ELF-1 (cell line): ENCODE data around the gene WDFY2.
A peak's percentile ranks its signal among the peaks of the same experiment; 100 is the strongest.

Experiments used
- DNase-seq: peaks from one replicate; pipeline ENCODE4 v3.0.0-alpha.2; 2016; ENCODE audit warnings: low read depth, low spot score

The WDFY2 gene

DNA sequence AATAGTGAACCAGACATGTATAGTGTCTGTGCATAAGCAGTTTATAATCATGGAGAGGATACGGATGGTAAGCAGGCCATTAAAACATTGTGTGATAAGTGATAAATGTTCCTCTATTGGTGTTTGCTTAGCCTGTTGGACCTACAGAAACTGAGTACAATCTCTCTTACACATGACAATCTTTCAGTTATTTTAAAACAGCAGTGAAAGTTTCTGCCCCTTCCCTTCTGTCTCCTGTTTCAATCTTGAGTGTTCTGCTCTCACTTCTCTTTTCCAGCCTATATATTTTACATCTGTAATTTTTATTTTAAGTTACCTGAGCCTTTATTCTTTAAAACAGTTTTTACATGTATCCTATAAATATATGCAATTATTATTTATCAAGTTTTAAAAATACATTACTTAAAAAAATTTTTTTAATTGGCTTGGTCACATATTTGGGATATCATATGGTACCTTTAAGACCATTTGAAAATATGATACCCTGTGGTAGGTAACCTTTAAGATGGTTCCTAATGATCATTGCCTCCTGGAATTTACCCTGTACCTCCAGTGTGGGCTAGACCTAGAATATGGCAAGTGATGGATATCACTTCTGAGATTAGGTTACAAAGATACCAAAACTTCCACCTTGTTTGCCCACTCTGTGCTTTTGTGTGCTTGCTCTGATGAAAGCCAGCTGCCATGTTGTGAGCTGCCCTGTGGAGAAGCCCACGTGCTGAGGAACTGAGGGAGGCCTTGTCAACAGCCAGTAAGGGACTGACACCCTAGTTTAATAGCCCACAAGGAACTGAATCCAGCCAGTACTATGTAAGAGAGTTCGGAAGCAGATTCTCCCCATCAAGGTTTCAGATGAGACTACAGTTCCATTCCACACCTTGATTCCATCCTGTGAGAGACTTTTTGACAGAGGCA lies 120.4 kb downstream of the WDFY2 start:
- DNase-seq: no peak

DNA sequence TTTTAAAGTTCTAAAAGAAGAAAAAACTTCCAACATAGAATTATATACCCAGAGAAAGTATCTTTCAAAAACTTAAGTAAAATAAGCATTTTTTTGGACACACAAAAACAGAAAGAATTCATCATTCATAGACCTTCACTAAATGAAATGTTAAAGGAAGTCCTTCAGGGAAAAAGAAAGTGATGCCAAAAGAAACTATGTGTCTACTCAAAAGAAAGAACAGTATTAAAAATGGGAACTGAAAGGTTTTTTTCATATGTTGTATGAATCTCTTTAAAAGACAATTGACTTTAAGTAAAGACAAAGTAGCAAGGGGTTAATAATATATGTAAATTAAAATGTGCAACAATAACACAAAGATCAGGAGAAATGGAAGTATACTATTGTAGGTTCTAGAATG lies 123.2 kb downstream of the WDFY2 start:
- DNase-seq: no peak

DNA sequence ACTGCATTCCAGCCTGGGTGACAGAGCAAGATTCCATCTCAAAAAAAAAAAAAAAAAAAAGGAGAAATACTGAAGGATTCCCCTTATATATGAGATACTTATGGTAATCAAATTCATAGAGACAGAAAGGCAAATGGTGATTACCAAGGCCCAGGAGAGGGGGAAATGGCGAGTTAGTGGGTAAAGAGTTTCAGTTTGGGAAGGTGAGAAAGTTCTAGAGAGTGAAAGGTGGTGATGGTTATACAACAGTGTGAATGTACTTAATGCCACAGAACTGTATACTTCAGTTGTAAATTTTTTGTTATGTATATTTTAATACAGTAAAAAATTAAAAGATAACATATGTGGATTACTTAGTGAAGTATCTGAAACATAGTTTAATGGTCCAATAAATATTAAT lies 129.5 kb downstream of the WDFY2 start:
- no peak for DNase-seq

DNA sequence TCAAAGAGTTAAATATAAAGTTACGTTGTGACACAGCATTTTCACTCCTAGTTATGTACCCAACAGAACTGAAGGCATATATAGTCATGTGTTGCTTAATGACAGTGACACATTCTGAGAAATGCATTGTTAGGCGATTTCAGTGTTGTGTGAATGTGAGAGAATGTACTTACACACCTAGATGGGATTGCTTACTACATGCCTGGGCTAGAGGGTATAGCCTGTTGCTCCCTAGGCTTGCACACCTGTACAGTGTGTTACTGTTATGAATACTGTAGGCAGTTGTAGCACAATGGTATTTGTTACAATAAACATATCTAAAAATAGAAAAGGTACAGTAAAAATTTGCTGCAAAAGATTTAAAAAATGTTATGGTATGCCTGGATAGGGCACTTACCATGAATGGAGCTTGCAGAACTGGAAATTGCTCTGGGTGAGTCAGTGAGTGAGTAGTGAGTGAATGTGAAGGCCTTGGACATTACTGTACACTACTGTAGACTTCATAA lies 130.5 kb downstream of the WDFY2 start:
- no peak for DNase-seq

DNA sequence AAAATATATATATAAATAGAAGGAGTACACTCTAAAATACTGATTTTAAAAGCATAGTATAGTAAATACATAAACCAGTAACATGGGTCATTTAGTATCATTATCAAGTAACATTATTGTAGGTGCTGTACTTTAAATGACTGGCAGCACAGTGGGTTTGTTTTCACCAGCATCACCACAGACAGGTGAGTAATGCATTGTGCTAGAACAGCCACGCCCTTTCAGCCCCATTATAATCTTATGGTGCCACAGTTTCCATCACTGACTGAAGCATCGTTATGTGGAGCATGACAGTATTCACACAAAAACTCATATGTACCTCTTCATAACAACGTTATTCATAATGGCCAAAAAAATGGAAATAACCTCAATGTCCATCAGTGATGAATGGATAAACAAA lies 131.4 kb downstream of the WDFY2 start:
- no peak for DNase-seq

DNA sequence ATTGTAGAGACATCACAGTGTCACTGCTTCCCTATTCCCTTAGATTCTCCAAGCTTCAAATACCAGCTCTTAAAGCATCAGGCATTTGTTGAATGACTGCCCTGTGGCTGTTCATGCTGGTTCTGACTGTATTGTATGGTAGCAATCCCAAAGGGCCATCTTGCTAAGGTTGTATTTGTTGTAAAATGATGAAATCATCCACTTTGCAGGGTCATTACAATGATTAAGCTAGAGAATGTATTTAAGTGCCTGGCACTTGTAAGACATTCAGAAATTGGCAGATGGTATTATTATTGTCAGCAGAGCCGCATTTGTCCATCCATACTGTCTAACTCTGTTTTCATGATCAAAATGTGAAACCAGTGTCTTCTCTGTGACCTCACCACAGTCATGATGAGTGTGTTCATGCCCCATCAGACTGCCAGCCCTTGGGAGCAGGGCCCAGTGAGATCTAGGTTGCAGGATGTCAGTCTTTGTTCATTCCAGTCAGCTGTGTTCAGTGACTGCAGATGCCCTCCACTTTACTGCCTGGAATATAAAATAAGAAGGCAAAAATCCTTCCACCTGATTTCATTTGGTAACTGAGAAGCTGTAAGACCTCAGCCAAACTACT lies 133.6 kb downstream of the WDFY2 start:
- no peak for DNase-seq

DNA sequence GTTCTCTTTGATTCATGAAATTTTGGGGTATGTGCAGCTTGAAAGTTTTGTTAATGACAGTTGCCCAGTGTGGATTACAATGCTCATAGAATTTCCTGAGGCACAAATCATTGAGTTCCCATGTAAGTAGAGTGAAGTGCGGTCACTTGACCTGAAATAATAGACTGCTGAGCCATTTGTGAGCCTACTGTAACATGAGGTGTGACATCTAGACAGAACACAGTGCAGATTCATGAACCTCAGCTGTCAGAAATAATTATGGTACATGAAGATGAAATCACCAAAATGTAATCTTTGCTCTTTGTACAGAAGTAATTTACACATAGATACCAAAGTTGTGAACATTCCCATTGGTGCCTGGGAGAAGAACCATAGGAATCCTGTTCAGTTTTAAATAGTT lies 135.1 kb downstream of the WDFY2 start:
- DNase-seq: no peak

DNA sequence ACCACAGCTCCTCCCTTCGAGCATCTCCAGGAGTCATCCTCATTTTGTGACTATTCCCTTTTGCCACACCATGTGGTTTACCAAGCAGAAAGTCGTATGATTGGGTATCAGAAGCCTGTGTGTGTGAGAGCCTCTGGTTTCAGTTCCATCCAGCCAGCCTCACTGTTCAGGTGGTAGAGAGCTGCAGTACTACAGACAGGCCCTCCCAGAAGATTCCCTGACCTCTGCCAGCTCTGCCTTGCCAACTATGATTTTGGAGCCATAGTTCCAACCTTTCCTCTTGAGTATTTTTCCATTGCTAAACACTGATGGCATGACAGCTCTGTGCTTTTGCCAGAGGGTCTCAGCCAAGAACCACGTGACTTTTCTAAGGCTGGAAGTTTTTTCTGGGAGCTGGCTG lies 137.2 kb downstream of the WDFY2 start:
- DNase-seq: no peak

DNA sequence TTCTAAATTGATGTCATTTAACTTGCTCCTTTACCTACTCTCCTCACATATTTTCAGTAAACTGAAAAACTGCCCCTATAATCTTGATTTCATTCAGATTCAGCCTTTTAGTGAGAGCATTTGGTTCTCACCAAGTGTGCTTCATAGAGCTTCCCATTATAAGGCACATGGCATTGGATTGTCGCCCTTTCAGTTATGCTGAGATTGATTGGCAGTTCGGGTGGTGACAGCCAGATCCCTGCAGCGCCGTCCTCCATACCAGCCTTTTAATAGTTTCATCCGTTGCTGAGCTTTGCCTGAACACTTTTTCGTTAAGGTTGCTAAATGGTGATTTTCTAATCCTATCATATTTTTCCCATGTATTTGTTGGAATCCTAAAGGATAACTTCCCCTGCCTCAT lies 139.3 kb downstream of the WDFY2 start:
- no peak for DNase-seq

DNA sequence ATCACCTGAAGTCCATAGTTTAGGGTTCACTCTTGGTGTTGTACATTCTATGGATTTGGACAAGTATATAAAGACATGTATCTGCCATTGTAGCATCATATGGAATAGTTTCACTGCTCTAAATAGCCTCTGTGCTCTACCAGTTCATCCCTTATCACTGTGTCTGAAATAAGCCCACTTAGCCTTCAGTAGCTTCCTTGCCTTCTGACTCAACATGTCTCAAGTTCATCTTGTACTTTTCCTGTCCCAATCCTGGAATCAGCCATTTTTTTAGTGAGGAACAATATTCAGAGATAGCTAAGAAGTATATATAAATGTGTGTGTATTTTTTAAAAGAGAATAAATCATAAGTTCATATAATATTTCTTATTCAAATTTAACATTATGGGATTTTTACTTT lies 140.5 kb downstream of the WDFY2 start:
- DNase-seq: no peak

DNA sequence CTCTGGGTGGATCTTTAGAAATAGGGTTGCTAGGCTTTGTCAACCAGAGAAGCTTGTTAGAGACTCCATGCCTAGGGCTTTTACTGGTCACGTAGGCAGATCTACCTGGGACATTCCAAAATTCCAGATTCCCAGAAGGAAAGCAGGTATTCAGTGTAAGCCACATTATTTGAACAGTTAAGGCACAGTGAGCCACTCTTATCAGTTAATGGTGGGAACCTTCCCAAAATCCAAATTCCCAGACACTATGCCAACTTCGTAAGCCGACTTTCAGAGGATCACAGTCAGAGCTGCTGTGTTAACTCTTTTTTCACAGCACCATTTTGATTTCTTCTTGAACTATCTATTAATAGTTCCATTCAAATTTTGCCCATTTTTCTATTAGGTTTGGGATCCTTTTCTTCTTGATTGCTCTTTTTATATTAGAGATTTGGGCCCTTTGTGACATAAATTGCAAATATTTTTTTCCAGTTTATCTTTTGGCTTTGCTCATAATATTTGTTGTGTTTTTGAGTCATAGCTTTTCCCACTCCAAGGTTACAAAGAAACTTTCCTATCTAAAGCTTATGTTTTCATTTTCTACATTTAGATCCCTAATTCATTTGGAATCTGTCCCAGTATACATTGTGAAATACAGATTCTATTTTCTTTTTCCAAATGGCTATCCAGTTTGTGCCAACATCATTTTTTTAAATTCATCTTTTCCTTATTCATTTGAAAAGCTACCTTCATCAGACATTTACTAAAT lies 142.4 kb downstream of the WDFY2 start:
- no peak for DNase-seq

DNA sequence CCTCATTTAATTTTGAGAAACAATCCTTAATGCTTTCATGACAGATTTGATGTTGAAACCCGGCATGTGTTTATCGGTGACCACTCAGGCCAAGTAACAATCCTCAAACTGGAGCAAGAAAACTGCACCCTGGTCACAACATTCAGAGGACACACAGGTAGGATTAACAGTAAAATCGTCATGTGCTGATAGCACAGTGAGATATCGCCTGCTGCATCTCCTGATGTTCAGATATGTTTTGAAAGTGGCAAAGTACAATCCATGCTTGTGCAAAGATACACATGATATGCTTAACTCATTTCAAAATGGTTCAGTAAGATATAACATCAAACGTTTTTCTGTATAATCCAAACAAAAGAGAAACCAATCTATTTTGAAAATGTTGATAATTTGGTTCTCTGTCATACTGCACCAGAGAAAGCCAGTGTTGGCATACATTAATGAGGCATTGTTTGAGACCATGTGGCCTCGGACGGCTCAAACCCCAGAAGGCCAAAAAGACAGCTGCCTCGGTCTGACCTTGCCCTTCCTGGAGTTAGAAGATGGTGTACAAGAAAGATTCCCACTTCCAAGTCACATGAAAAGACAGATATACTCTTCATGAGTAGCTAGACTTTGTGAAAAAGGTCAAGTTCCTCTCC lies 143.5 kb downstream of the WDFY2 start:
- no peak for DNase-seq

DNA sequence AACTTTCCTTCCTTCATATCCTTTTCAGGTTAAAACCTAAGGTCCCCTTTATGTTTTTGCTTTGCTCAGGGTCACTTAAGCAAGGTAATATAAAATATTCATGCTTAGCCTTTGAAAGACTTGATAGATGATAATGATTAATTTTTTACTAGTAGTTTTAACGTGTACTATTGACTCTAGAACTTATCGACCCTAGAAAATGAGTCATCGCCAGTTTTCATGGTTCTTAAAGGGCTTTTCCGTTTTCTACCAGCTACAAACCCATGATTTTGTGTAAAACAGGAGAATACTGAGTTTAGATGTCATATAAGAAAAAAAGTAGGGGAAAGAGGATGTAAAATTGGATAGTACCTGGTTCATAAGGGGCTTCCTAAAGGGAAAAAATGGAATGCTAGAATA lies 144.0 kb downstream of the WDFY2 start:
- DNase-seq: no peak

DNA sequence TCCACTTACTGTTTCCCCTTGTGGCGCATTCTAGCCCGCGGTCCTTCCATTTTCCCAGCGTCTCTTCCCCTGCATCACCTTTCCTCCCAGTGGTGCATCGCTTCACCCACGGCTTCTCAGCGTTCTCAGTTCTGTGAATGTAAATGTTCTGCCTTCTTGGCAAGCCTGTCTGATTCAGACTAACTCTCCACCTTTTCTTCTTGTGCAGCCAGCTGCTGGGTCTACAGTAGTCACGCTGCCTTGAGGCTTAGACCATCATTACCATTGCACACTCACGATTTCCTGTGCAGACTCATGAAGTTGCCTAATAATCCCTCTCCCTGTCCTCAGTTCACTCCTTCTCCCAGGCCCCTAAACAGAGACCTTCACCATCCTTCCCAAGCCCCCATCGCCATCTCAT lies 144.7 kb downstream of the WDFY2 start:
- no peak for DNase-seq

DNA sequence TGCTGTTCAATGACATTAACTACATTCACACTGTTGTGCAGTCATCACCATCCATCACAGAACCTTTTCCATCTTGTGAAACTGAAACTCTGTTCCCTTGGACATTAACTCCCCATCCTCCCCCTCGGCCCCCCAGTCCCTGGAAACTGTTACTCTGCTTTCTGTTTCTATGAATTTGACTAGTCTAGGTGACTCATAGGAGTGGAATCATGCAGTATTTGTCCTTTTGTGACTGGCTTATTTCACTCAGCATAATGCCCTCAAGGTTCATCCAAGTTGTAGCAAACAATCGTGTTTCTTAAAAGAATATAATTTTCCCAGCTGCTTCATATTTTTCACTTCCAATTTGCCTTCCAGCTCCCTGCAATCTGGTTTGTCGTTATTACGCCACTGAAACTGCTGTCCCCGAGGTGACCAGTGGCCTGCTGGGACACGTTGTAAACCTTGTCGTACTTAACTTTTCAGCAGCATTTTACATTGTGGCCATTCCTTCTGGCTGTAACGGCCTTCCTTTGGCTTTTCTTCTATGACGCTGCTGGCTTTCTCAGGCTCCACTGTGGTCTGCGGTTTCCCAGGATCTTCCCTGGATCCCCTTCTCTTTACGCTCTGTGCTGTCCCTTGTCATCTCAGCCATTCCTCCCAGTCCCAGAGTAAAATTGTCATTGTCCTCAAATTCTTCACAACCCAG lies 145.7 kb downstream of the WDFY2 start:
- DNase-seq: peak; percentile 39

DNA sequence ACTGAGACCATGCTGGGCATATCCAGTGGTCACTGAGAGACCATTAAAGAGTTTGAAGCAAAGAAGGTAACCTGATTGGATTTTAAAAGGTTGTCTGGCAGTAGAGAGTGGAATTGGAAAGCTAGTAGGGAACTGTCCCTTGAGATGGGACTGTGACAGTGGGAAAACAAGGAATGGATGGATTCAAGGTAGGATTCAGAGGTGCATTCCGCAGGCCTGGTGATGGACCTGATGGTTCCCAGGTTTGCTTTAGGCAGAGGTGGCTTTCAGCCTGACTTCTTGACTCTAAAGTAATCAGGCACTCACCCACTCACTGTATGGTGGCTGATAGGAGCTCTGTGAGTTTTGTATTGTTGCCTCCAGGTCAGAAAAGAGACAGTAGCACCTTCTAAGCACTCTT lies 146.7 kb downstream of the WDFY2 start:
- no peak for DNase-seq

DNA sequence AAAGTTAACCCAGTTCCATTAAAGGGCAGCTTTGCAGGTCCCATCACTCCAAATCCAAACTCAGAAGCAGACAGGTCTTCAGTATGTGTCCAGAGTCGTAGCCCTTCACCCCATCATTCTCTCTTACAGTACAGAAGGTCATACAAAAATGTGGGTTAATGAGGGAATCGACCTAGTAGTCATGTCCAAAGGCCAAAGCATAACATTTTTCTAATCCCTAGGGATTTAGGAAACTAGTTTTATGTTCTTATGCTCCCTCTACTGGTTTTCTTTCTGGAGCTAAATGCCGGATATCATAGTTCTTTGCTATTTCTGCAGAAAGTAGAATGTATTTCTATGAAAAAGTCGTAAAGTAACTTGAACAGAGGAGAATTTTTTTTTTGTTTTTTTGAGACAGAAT lies 147.5 kb downstream of the WDFY2 start:
- no peak for DNase-seq

DNA sequence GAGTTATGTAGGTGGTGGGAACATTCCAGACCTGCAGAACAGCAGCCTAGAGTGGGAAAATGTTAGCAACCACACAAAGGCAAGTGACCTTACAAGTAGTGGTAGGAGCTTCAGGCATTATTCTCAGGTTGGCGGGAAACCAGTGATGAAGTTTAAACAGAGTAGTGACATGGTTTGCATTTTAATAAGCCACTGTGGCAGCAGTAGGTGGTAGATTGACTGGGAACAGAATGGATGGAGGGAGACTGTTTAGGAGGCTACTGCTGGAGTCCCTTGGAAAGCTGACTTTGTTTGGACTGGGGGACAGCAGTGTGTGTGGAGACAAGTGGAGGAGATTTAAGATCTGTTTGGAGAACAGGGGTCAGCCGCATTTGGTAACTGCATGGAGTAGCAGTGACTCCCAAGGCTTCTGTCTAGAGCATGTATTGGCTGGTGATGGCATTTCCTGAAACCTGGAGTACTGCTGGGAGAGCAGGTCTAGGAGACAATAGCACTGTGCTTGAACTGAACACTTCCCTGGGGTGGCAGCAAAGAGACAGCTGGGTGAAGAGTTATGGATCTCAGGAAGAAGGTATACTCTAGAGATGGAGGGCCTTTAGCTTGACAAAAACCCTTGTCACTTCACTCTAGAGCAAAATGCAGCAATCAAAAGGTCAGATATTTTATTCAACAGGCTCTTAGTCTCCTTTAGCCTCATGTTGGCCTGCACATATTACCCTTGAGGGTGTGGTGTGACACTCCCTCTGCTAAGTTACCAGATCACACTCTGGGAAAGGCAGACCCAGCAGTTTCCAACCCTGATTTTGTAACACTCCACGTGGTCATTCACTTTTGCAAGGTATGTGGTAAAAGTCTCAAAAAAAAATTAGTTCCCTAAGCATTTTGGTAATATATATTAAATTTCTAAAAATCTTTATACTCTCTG lies 149.4 kb downstream of the WDFY2 start:
- peak; percentile 13 for DNase-seq

DNA sequence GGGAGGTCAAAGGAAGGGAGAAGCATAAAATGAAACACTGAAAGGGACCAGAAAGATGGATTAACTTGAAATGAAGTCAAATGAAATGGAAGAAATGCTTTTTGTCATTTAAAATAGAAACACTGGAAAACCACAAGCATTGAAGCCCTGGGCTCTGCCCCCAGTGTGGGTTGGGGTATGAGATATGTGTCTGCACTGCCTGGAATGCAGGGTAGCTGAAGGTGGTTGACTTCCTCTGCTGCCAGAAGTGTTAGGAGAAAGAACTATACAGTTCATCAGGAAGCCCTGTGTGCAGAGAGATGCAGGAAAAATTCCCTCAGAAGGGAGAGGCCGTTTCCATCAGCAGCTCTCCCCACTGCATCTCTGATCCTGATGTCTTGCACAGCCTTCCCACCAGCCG lies 150.5 kb downstream of the WDFY2 start:
- no peak for DNase-seq

DNA sequence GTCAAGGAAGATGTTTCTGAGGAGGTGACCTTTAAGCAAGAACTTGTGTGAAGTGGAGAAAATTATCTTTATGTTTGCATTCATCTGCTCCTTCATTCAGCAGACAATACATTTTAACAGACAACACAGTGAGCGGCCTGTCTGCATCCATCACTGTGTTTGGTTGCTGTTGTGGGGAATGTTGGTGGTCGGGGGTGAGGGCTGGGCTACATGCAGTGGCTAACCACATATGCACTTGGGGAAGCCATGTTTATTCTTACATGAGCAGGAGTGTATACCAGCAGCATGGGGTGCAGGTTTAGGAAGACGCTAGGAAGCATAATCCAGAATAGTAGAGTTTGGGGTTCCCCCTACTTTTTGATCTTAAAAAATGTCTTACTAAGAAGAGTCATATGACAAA lies 153.3 kb downstream of the WDFY2 start:
- DNase-seq: no peak
